Activated CD8-positive, alpha-beta T cell treated with anti-CD3 and anti-CD28 coated beads, Interleukin-2, amount 10 ng/mL, durations not matched to agents 7 days and 5 days (primary cell): Measurements from ENCODE around the gene AP3D1. TPM values are rescaled to one million over a fixed set of nuclear protein-coding genes. Genes with fewer than 3 reads are reported as not detected.
"Not testable (repeated sequence)": the region's sequence is repeated elsewhere in the genome, so short reads cannot be mapped to it uniquely, and the experiment has no call there.

Source experiments
- ATAC-seq: fragments of 150-1000 bp; cut with Tn5 transposase; one replicate; pipeline ENCODE4 v1.10.0; 2021; ENCODE audit warnings: moderate library complexity
- CTCF ChIA-PET: fragments of 350-600 bp; sonication (Branson Sonifier 250); formaldehyde crosslinking; loops from one replicate; lab custom pipeline; 2021; ENCODE audit warnings: antibody characterized with exemption; lab: Charles Lee
- POLR2A ChIA-PET: fragments of 350-600 bp; sonication (Branson Sonifier 250); formaldehyde crosslinking; loops from one replicate; lab custom pipeline; 2021; ENCODE audit warnings: antibody characterized with exemption; lab: Charles Lee
- DNase-seq: peaks from one replicate; pipeline ENCODE4 v3.0.0-alpha.2; 2020
- H3K27ac Mint-ChIP-seq: one replicate; pipeline ENCODE4 v1.8.0; 2021; ENCODE audit warnings: mild to moderate bottlenecking, mixed read lengths
- H3K27me3 Mint-ChIP-seq: one replicate; pipeline ENCODE4 v1.8.0; 2021; ENCODE audit warnings: low read depth, mixed read lengths
- H3K36me3 Mint-ChIP-seq: one replicate; pipeline ENCODE4 v1.8.0; 2021; ENCODE audit warnings: low read depth, mixed read lengths
- H3K4me1 Mint-ChIP-seq: one replicate; pipeline ENCODE4 v1.8.0; 2021; ENCODE audit warnings: low read depth, mixed read lengths
- H3K4me3 Mint-ChIP-seq: one replicate; pipeline ENCODE4 v1.8.0; 2021; ENCODE audit warnings: mild to moderate bottlenecking, mixed read lengths
- H3K9me3 Mint-ChIP-seq: one replicate; pipeline ENCODE4 v1.8.0; 2022; ENCODE audit warnings: mixed read lengths; ENCODE audit not compliant: insufficient read depth
- total RNA-seq, 2 experiments: library from RNA; stranded (reverse); gene quantifications; one replicate each; pipeline ENCODE4 v1.2.3, GENCODE V29; 2021

The AP3D1 gene
- total RNA-seq, 2 experiments from 2014 or later: 91.5 to 100 TPM

DNA sequence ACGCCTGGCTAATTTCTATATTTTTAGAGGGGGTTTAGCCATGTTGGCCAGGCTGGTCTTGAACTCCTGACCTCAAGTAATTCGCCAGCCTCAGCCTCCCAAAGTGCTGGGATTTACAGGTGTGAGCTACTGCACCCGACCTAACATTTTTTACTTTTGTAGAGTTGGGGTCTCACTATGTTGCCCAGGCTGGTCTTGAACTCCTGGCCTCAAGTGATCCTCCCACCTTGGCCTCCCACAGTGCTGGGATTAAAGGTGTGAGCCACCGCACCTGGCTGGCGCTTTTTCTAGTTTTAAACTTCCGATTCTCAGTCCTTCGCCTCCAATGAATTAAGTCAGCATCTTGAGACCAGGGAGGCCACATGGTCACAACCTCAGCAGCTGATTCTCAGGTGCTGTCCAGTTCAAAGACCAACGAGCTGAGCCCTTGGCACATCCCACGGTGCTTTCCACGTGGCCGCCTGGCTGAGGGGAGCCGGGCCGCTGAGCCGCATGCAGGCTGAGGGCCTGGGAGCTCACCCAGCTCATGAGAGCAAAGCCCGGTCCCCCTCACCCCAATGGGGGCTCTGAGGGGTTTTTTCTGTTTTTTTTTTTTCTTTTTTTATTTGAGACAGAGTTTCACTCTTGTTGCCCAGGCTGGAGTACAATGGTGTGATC lies 9.1 kb downstream of the AP3D1 start:
- ATAC-seq (no peak), DNase-seq (no peak)
- Mint-ChIP-seq H3K27me3 (no peaks in the 10 kb centered on the region), H3K36me3 (peaks cover 22% of the 10 kb centered on the region), H3K27ac (no peak overlapping the region), H3K4me1 (peaks cover 20% of the 10 kb centered on the region), H3K9me3 (no peaks in the 10 kb centered on the region), H3K4me3 (no peak overlapping the region)
- ChIA-PET CTCF (no interaction called here), POLR2A (no interaction called here)

DNA sequence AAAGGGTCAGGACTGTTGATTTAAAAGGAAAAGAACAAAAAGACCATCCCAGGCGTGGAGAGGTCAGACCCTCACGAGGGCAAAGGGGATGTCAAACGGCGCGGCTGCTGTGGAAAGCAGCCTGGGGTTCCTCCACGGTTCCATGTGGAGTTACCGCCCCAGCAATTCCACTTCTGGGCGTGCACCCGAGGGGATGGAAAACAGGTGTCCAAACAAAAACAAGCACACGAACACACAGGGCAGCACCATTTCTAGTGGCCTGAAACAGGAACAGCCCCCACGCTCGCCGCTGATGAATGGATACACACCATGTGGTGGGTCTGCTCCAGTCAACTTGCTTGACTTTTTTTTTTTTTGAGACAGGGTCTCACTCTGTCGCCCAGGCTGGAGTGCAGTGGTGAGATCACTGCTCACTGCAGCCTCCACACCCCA lies 11.2 kb downstream of the AP3D1 start:
- Mint-ChIP-seq H3K27me3 (no peaks in the 10 kb centered on the region), H3K4me1 (peaks cover 3% of the 10 kb centered on the region), H3K9me3 (no peaks in the 10 kb centered on the region), H3K36me3 (peaks cover 22% of the 10 kb centered on the region), H3K4me3 (no peak overlapping the region), H3K27ac (no peak overlapping the region)
- DNase-seq (no peak), ATAC-seq (no peak)
- POLR2A ChIA-PET: no interaction called here
- CTCF ChIA-PET: no interaction called here

DNA sequence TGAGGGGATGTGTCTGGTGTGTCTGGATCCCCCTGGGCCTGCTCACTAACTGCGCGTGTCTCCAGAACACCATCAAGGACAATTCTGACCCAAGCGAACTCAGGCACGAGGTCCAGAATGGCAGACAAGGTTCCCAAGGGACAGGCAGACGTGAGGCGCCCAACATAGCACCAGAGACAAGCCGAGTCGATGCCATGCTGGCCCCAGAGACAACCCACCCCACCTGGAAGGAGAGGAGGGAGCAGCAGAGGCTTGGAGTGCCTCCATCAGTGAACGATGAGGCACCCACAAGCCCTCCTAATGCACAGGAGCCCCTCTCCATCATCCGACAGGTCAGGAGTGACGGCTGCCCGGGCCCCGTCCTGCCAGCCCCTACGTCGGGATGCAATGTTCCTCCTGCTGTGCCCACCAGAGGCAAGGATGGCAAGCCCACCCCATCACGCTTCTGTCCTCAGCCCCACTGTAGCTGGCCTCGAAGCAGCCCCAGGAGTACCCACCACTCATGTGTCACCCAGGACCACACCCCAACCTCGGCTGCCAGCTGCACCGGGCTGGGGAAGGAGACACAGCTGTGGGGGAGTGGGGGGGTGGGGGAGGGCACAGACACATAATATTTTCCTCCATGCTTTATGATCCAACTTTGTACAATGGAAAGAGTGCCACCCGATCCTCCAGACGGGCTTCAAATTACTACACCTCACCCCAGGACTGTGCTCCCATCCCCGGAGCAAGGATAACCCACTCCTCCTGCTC lies 11.8 kb downstream of the AP3D1 start:
- no peak overlapping the region for H3K27ac Mint-ChIP-seq
- H3K27me3 Mint-ChIP-seq: no peaks in the 10 kb centered on the region
- peaks cover 22% of the 10 kb centered on the region for H3K36me3 Mint-ChIP-seq
- ChIA-PET POLR2A (no interaction called here), CTCF (no interaction called here)
- no peak for DNase-seq
- ATAC-seq: no peak
- no peak overlapping the region for H3K4me3 Mint-ChIP-seq
- H3K4me1 Mint-ChIP-seq: no peaks in the 10 kb centered on the region
- H3K9me3 Mint-ChIP-seq: no peaks in the 10 kb centered on the region

DNA sequence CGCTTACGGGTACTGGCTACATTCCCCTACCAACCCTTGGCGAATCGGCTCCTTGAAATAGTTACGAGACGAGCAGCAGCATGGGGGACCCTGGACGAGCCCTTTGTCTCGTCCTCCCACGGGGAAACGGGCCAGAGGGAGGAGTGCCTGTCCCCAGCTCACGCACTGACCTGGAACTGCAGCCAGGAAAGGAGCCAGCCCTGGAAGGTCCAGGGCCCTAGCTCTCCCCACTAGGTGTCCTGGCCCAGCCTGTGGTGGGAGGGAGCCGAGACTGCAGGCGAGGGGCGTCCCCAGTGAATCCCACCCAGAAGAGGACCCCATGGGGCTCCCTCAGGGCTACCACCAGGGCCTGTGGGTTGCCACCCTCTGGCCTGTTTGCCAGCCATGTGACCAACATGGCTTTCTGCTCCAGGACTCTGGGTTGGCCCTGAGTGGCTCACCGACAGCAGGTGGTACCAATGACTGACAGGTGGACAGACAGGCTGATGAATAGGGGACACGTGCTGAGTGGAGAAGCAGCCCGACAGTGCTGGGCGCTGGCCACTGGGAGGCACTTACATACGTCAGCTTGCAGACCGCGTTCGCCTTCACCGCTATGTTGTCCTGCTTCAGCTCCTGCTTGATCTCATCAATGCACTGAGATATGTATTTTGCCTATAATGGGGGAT lies 13.2 kb downstream of the AP3D1 start:
- Mint-ChIP-seq H3K27me3 (no peaks in the 10 kb centered on the region), H3K4me3 (no peak overlapping the region), H3K36me3 (peaks cover 24% of the 10 kb centered on the region), H3K27ac (no peak overlapping the region), H3K9me3 (no peaks in the 10 kb centered on the region), H3K4me1 (no peaks in the 10 kb centered on the region)
- ATAC-seq (no peak), DNase-seq (no peak)
- ChIA-PET CTCF (no interaction called here), POLR2A (no interaction called here)

DNA sequence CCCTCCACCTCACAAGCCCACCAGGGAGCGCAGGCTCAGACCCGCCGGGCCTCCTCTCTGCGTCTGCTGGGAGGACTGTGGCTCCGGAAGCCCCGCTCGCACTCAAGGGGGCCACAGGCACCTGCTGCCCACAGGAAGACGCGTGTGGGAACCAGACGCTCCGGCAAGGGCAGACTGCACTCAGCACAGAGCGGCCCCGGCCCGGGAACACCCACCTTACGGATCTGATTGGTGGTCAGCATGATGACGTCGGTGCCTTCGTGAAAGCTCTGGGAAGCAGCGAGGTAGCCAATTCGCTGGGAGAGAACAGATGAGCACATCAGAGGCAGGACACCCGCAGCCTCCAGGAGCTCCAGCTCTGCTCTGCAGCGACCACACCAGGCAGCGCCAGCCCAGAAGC lies 14.6 kb downstream of the AP3D1 start:
- ChIA-PET POLR2A (no interaction called here), CTCF (interaction anchor here (0.6 kb wide), 1 partner anchor 1667 kb away, joined by 4 read pairs; no protein-coding TSS in a partner anchor)
- Mint-ChIP-seq H3K9me3 (no peaks in the 10 kb centered on the region), H3K27ac (no peak overlapping the region), H3K36me3 (peaks cover 34% of the 10 kb centered on the region), H3K4me3 (no peak overlapping the region), H3K27me3 (no peaks in the 10 kb centered on the region), H3K4me1 (no peaks in the 10 kb centered on the region)
- ATAC-seq (no peak), DNase-seq (no peak)

DNA sequence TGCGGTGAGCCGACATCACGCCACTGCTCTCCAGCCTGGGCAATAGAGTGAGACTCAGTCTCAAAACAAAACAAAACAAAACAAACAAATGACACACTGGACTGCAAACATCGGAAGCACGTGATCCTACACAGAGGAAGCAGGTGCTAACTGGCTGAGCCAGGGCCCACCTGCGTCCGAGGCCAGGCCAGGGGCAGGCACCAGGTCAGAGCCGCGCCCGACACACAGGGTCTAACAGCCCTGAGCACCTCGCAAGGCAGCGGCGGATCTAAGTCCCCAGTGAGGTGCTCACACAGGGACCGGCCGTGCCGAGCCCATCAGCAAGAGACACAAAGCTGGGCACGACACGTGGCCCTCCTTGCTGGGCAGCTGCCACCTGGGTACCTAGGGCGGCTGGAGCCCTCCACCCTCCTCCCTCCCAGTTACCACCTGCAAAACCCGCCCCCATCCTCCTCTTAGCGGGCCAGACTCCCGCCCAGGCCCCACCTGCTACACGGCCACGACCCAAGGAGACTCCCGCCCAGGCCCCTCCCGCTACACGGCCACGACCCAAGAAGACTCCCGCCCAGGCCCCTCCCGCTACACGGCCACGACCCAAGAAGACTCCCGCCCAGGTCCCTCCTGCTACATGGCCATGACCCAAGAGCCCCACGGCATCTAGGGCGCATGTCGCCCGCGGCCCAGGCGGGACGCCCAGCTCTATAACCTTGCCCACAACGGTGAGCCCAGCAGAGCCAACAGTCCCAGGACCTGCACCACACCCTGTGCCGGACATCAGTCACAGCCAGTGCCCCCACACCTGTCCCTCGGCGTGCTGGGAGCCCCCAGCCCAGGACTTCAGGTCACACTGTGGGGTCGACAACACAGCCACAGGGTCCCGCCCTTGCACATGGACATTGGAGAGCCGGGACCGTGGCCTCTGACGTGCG lies 15.6 kb downstream of the AP3D1 start:
- Mint-ChIP-seq H3K4me1 (no peaks in the 10 kb centered on the region), H3K4me3 (no peak overlapping the region), H3K9me3 (no peaks in the 10 kb centered on the region), H3K27me3 (no peaks in the 10 kb centered on the region), H3K27ac (no peak overlapping the region), H3K36me3 (peaks cover 39% of the 10 kb centered on the region)
- ATAC-seq: no peak
- POLR2A ChIA-PET: interaction anchor here (1.0 kb wide), 1 partner anchor 10 kb away, joined by 5 read pairs; no protein-coding TSS in a partner anchor
- CTCF ChIA-PET: interaction anchor here (0.6 kb wide), 1 partner anchor 1668 kb away, joined by 4 read pairs; no protein-coding TSS in a partner anchor
- DNase-seq: no peak

GRCh38 chr19:2132731-2133490 lies 18.5 kb downstream of the AP3D1 start:
- Mint-ChIP-seq H3K27me3 (no peaks in the 10 kb centered on the region), H3K4me1 (no peaks in the 10 kb centered on the region), H3K27ac (no peak overlapping the region), H3K9me3 (no peaks in the 10 kb centered on the region), H3K4me3 (no peak overlapping the region), H3K36me3 (peaks cover 36% of the 10 kb centered on the region)
- CTCF ChIA-PET: interaction anchor here (0.6 kb wide), 1 partner anchor 113 kb away, joined by 3 read pairs; no protein-coding TSS in a partner anchor
- POLR2A ChIA-PET: no interaction called here
- DNase-seq (no peak), ATAC-seq (no peak)

DNA sequence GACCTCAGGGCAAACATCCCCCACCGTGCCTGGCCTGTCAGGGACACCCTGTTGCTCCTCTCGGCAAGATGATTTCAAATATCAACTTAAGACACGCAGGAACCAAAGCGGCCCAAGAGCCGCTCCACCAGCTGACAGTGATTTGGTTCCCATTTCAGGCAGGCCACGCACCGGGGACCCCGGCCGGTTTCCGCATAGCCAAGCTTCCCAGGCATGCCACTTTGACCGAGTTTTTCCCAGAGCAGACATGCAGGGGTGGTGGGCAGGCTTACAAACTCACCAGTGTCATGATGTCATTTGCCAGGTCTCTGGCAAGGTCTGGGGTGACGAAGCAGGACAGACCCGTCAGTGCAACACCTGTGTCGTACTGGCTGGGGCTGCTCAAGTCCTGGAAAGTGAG lies 19.2 kb downstream of the AP3D1 start:
- Mint-ChIP-seq H3K27ac (no peak overlapping the region), H3K4me1 (no peaks in the 10 kb centered on the region), H3K36me3 (peaks cover 31% of the 10 kb centered on the region), H3K27me3 (no peaks in the 10 kb centered on the region), H3K4me3 (no peak overlapping the region), H3K9me3 (no peaks in the 10 kb centered on the region)
- no peak for ATAC-seq
- POLR2A ChIA-PET: no interaction called here
- DNase-seq: no peak
- CTCF ChIA-PET: no interaction called here

- CTCF ChIA-PET, POLR2A ChIA-PET, H3K4me3 Mint-ChIP-seq, DNase-seq, H3K27ac Mint-ChIP-seq, H3K27me3 Mint-ChIP-seq, ATAC-seq, H3K4me1 Mint-ChIP-seq, H3K9me3 Mint-ChIP-seq: not testable (repeated sequence)
- H3K36me3 Mint-ChIP-seq: peaks cover 27% of the 10 kb centered on the region
Measured at GRCh38 chr19:2131012-2131975, 20.1 kb downstream of the AP3D1 start.
